Inflammatory macrophage (primary cell): ENCODE data around the gene TIMELESS.
"Not testable (repeated sequence)": the region's sequence is repeated elsewhere in the genome, so short reads cannot be mapped to it uniquely, and the experiment has no call there.

Experiments used
- DNase-seq, 2 donors: peaks; one replicate each; pipeline ENCODE4 v3.0.0-alpha.2; 2020 to 2022

The TIMELESS gene

GRCh38 chr12:56408799-56409417 lies 40.3 kb downstream of the TIMELESS start:
- no peak for DNase-seq

GRCh38 chr12:56404227-56404626 lies 45.0 kb downstream of the TIMELESS start:
- not testable (repeated sequence) for DNase-seq

- not testable (repeated sequence) for DNase-seq
These were observed 47.6 kb downstream of the TIMELESS start for GRCh38 chr12:56401612-56402011.

- not testable (repeated sequence) for DNase-seq
These were observed 48.1 kb downstream of the TIMELESS start for GRCh38 chr12:56401125-56401524.

GRCh38 chr12:56399466-56399865 lies 49.8 kb downstream of the TIMELESS start:
- not testable (repeated sequence) for DNase-seq

- DNase-seq: no peak
These were observed 50.9 kb downstream of the TIMELESS start for GRCh38 chr12:56398324-56398723.

GRCh38 chr12:56392331-56392730 lies 56.9 kb downstream of the TIMELESS start:
- DNase-seq: no peak

- no peak for DNase-seq
These were observed 57.5 kb downstream of the TIMELESS start for GRCh38 chr12:56391721-56392120.

GRCh38 chr12:56389412-56389811 lies 59.8 kb downstream of the TIMELESS start:
- DNase-seq: no peak

GRCh38 chr12:56387152-56387736 lies 62.0 kb downstream of the TIMELESS start:
- DNase-seq: no peak

- no peak for DNase-seq
These were observed 63.4 kb downstream of the TIMELESS start for GRCh38 chr12:56385873-56386272.

GRCh38 chr12:56382611-56383010 lies 66.6 kb downstream of the TIMELESS start:
- DNase-seq: no peak

GRCh38 chr12:56377989-56378316 lies 71.3 kb downstream of the TIMELESS start:
- no peak for DNase-seq

GRCh38 chr12:56377310-56377988 lies 71.8 kb downstream of the TIMELESS start:
- peak; percentile 25 to 45 for DNase-seq

- no peak for DNase-seq
These were observed 73.4 kb downstream of the TIMELESS start for GRCh38 chr12:56375598-56376434.

GRCh38 chr12:56374726-56375597 lies 74.3 kb downstream of the TIMELESS start:
- peak in 1 of 2 donors; percentile 20 for DNase-seq

- no peak for DNase-seq
These were observed 75.7 kb downstream of the TIMELESS start for GRCh38 chr12:56373515-56373914.

- DNase-seq: no peak
These were observed 82.3 kb downstream of the TIMELESS start for GRCh38 chr12:56366948-56367347.
